NT2/D1 (cell line): ENCODE measurements around the gene ANXA9.

Experiments used
- YY1 ChIP-seq: IDR thresholded peaks from 2 replicates; pipeline ENCODE4 v1.6.1; 2011; ENCODE audit not compliant: insufficient read length, insufficient read depth
- ZNF274 ChIP-seq: IDR thresholded peaks from 2 replicates; pipeline ENCODE4 v1.6.1; 2011; ENCODE audit warnings: mild to moderate bottlenecking, low read depth, low read length

DNA sequence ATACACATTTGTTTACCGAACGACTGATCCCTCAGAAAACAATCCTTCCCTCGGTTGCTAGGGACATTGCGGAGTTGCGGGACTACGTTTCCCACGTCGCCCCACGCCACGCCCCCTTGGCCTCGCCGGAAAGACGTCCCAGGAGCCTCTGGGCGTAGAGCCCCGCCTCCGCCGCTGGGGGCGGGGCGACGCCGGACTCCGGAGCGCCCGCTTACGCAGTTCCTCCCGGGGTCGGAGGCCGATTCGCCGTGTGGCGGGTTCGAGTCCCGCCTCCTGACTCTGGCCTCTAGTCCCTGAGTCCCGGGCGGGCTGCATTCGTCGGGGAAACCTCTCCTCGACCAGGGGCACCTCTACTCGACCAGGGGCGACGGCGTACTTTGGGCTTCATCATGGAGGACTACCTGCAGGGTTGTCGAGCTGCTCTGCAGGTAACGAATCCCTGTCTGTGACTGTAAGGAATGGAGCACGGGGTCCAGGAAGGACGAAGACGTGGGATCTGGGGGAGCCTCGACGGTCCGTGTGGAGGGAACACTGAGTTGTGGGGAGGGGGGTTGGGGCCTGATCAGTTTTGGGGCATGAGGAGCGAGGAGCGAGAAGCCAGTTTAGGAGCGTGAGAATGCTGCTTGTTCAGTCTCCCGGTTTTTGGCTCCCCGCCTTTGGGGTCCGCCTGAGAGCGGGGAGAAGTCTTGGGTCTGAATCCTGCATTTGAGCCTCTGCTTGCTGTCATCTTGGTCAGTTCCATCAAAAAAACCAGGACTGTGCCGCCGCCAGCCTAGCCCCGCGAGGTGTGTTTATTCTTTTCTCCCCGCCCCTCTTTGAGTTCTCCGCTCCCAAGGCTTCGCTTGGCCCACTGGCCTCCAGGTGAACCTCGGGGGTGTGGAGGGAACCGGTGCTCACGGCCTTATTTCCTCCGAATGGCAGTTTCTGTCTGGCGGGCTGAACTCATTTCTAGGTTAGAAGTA lies 26.4 kb downstream of the ANXA9 start, which contains the start of gene PRUNE1:
- TF ChIP-seq ZNF274 (no peak), YY1 (peak; percentile 30)
